HL-60/S4 treated with phorbol 12-myristate 13-acetate at 8.2 ng/mL for 4 days and 3 days (cell line): ENCODE data around the gene USP48.

Experiments used
- in situ Hi-C: fragments of 300-500 bp; cut with MboI; formaldehyde crosslinking; loops from 2 replicates; pipeline ENCODE4 v1.15.0; 2022; ENCODE audit warnings: low sequenced_read_pairs

The USP48 gene

GRCh38 chr1:21657456-21658190, 125.3 kb downstream of the USP48 start:
- in situ Hi-C loops = no loop called here

GRCh38 chr1:21655748-21656147, 127.2 kb downstream of the USP48 start:
- in situ Hi-C loops = no loop called here

- in situ Hi-C loops = no loop called here
These were observed 127.7 kb downstream of the USP48 start for GRCh38 chr1:21655259-21655658.

GRCh38 chr1:21654209-21654608, 128.7 kb downstream of the USP48 start:
- in situ Hi-C loops = no loop called here

- in situ Hi-C loops = no loop called here
These were observed 129.2 kb downstream of the USP48 start for GRCh38 chr1:21653744-21654100.

- in situ Hi-C loops = no loop called here
These were observed 129.8 kb downstream of the USP48 start for GRCh38 chr1:21652937-21653743.

GRCh38 chr1:21652101-21652936, 130.6 kb downstream of the USP48 start:
- in situ Hi-C loops = no loop called here

GRCh38 chr1:21651214-21652042, 131.5 kb downstream of the USP48 start:
- in situ Hi-C loops = no loop called here

- in situ Hi-C loops = no loop called here
These were observed 132.5 kb downstream of the USP48 start for GRCh38 chr1:21650400-21650799.

- in situ Hi-C loops = no loop called here
These were observed 133.6 kb downstream of the USP48 start for GRCh38 chr1:21649315-21649714.

- in situ Hi-C loops = no loop called here
These were observed 134.2 kb downstream of the USP48 start for GRCh38 chr1:21648791-21649190.

- in situ Hi-C loops = no loop called here
These were observed 134.6 kb downstream of the USP48 start for GRCh38 chr1:21648352-21648730.

- in situ Hi-C loops = no loop called here
These were observed 135.3 kb downstream of the USP48 start for GRCh38 chr1:21647431-21648351.

- in situ Hi-C loops = no loop called here
These were observed 137.4 kb downstream of the USP48 start for GRCh38 chr1:21645550-21645949.

GRCh38 chr1:21644906-21645305, 138.0 kb downstream of the USP48 start:
- in situ Hi-C loops = no loop called here

GRCh38 chr1:21644348-21644747, 138.6 kb downstream of the USP48 start:
- in situ Hi-C loops = no loop called here

- in situ Hi-C loops = no loop called here
These were observed 139.3 kb downstream of the USP48 start for GRCh38 chr1:21643624-21644023.

GRCh38 chr1:21641967-21642739, 140.8 kb downstream of the USP48 start:
- in situ Hi-C loops = no loop called here

- in situ Hi-C loops = no loop called here
These were observed 141.4 kb downstream of the USP48 start for GRCh38 chr1:21641537-21641936.
